Ascending aorta (tissue), 2 donors: ENCODE data around the gene TRAPPC2. TPM values are rescaled to one million over a fixed set of nuclear protein-coding genes. Genes with fewer than 3 reads are reported as not detected.

Source experiments
- DNase-seq, 2 donors: peaks; one replicate each; pipeline ENCODE4 v3.0.0-alpha.2; 2019; ENCODE audit warnings: low spot score in 2 of 2
- H3K27ac ChIP-seq, 2 donors: fragments of 200-600 bp; sonication (generic); one replicate each; pipeline ENCODE4 v1.5.1; 2016 to 2017; ENCODE audit warnings: mild to moderate bottlenecking in 1 of 2
- H3K27me3 ChIP-seq: fragments of 200-600 bp; sonication (generic); one replicate; pipeline ENCODE4 v1.5.1; 2017
- H3K36me3 ChIP-seq, 2 donors: fragments of 200-600 bp; sonication (generic); one replicate each; pipeline ENCODE4 v1.5.1; 2016
- H3K4me1 ChIP-seq, 2 donors: fragments of 200-600 bp; sonication (generic); one replicate each; pipeline ENCODE4 v1.5.1; 2016 to 2017; ENCODE audit warnings: mild to moderate bottlenecking in 1 of 2
- H3K4me3 ChIP-seq, 2 donors: fragments of 200-600 bp; sonication (generic); one replicate each; pipeline ENCODE4 v1.5.1; 2016 to 2017; ENCODE audit warnings: mild to moderate bottlenecking in 1 of 2
- H3K9me3 ChIP-seq, 2 donors: fragments of 200-600 bp; sonication (generic); one replicate each; pipeline ENCODE4 v1.5.1; 2016
- intact Hi-C: fragments of 100-400 bp; cut with DNase I; formaldehyde crosslinking; loops from one replicate; pipeline ENCODE4 v1.15.1; 2023
- total RNA-seq: library from RNA; depleted of rRNA; stranded (reverse); fragments of >200 nt; gene quantifications from one replicate; pipeline ENCODE4 v1.1.0, GENCODE V29; 2016
- TF ChIP-seq, protein P1 (sequence below), 3 experiments: fragments of 200-600 bp in 2 of 3; fragments of 450-650 bp in 1 of 3; sonication (generic) in 2 of 3; IDR thresholded peaks; one replicate each; pipeline ENCODE4 v1.5.1; 2016 to 2019; ENCODE audit warnings: antibody characterized with exemption in 3 of 3, mild to moderate bottlenecking in 1 of 3, moderate library complexity in 1 of 3

The TRAPPC2 gene
- total RNA-seq, 1 donor from 2014 or later, result 8.0 TPM

DNA sequence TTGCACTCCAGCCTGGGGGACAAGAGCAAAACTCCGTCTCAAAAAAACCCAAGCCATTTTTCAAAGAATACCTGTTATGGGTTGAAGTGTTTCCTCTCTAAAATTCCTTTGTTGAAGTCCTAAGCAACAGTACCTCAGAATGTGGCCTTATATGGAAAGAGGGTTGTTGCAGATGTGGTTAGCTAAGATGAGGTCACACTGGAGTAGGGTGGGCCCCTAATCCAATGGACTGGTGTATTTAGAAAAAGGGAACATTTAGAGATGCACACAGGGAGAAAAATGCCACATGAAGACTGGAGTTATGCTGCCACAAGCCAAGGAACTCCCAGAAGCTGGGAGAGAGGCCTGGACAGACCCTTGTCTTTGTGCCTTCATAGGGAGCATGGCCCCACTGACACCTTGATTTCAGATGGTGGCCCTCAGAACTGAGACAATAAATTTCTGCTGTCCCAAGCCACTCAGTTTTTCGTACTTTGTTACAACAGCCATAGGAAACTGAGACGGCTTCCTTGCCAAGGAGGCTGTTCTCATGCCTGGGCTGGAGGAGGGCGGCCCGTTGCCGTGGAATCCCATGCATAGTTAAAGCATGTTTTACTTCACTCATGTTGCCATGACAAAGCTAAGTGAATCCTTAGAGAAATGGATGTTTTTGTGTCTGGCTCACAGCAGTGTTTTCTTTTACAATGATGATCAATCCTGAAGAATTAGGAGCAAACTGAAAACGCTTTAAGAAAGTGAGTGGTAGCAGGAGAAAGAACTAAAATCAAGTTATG lies 16.5 kb downstream of the TRAPPC2 start:
- no peak for DNase-seq
- no peak overlapping the region for H3K4me3 ChIP-seq

DNA sequence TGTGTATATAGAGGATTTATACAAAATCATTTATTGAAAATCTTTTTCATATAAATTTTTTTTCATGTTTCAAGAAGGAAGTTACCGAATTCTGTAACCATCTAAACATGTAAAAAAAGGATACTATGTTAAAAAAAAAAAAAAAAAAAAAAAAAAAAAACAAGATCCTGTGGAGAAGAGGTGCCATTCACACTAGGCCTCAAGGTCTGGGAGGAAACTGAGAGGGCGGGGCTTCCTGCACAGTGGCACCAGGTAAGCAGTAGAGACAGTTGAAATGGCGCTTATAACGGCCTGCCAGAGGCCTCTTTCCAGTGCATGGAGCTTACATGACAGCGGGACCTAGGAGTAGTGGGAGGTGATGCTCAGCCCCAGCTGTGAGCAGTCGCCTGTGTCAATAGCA lies 17.5 kb downstream of the TRAPPC2 start:
- H3K27ac ChIP-seq, result peak overlapping the region in 1 of 2 donors; percentile 45
- H3K36me3 ChIP-seq, result peaks cover 0 to 48% of the 10 kb centered on the region in 2 donors
- H3K27me3 ChIP-seq, result no peaks in the 10 kb centered on the region
- H3K9me3 ChIP-seq, result no peaks in the 10 kb centered on the region
- intact Hi-C loops, result no loop called here
- TF ChIP-seq, protein P1, sequence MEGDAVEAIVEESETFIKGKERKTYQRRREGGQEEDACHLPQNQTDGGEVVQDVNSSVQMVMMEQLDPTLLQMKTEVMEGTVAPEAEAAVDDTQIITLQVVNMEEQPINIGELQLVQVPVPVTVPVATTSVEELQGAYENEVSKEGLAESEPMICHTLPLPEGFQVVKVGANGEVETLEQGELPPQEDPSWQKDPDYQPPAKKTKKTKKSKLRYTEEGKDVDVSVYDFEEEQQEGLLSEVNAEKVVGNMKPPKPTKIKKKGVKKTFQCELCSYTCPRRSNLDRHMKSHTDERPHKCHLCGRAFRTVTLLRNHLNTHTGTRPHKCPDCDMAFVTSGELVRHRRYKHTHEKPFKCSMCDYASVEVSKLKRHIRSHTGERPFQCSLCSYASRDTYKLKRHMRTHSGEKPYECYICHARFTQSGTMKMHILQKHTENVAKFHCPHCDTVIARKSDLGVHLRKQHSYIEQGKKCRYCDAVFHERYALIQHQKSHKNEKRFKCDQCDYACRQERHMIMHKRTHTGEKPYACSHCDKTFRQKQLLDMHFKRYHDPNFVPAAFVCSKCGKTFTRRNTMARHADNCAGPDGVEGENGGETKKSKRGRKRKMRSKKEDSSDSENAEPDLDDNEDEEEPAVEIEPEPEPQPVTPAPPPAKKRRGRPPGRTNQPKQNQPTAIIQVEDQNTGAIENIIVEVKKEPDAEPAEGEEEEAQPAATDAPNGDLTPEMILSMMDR (IDR thresholded peaks at IDR 0.05), result no peak
- H3K4me1 ChIP-seq, result no peaks in the 10 kb centered on the region
- DNase-seq, result no peak
- no peak overlapping the region for H3K4me3 ChIP-seq

More for the DNA sequence above, 16.5 kb downstream of the TRAPPC2 start:
- no peaks in the 10 kb centered on the region for H3K4me1 ChIP-seq
- peaks cover 0 to 39% of the 10 kb centered on the region in 2 donors for H3K36me3 ChIP-seq
- TF ChIP-seq, protein P1 (IDR thresholded peaks at IDR 0.05), result no peak
- no peaks in the 10 kb centered on the region for H3K9me3 ChIP-seq
- no peaks in the 10 kb centered on the region for H3K27me3 ChIP-seq
- H3K27ac ChIP-seq, result peak overlapping the region; percentile 45 to 46
- intact Hi-C loops, result no loop called here

DNA sequence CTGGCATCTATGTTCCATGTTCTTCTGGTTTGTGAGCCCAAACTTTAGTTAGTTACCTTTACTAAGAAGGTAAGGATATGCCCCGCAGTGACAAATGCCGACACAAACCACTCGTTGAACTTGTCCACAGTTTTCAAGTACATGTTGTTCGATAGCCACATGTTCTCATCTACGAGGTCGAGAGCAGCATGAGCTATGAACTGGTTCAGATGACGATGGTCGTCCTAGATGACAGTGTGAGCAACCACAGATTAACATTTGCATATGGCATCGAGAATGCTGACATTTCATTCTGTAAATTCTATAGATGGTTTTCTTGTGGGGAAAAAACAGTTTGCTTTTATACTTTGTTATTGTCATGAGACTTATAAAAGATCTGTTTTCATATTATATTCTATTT lies 18.0 kb downstream of the TRAPPC2 start:
- intact Hi-C loops, result no loop called here
- H3K4me3 ChIP-seq, result no peak overlapping the region
- H3K9me3 ChIP-seq, result no peaks in the 10 kb centered on the region
- no peak for DNase-seq
- TF ChIP-seq, protein P1 (IDR thresholded peaks at IDR 0.05), result no peak
- H3K4me1 ChIP-seq, result no peaks in the 10 kb centered on the region
- H3K27me3 ChIP-seq, result no peaks in the 10 kb centered on the region
- H3K27ac ChIP-seq, result no peak overlapping the region
- H3K36me3 ChIP-seq, result peaks cover 0 to 52% of the 10 kb centered on the region in 2 donors

GRCh38 chrX:13711141-13711540 lies 23.3 kb downstream of the TRAPPC2 start:
- Histone ChIP-seq H3K9me3 (no peaks in the 10 kb centered on the region), H3K27ac (no peak overlapping the region), H3K36me3 (peaks cover 0 to 69% of the 10 kb centered on the region in 2 donors), H3K4me3 (no peak overlapping the region), H3K4me1 (no peaks in the 10 kb centered on the region), H3K27me3 (no peaks in the 10 kb centered on the region)
- no peak for DNase-seq
- intact Hi-C loops, result no loop called here
- TF ChIP-seq, protein P1 (IDR thresholded peaks at IDR 0.05), result no peak

GRCh38 chrX:13703589-13703988 lies 30.8 kb downstream of the TRAPPC2 start:
- no peaks in the 10 kb centered on the region for H3K27me3 ChIP-seq
- no peak for DNase-seq
- H3K36me3 ChIP-seq, result peaks cover 0 to 11% of the 10 kb centered on the region in 2 donors
- peaks cover 0 to 12% of the 10 kb centered on the region in 2 donors for H3K4me1 ChIP-seq
- H3K4me3 ChIP-seq, result no peak overlapping the region
- intact Hi-C loops, result no loop called here
- no peaks in the 10 kb centered on the region for H3K9me3 ChIP-seq
- H3K27ac ChIP-seq, result peak overlapping the region in 1 of 2 donors; percentile 29
- TF ChIP-seq, protein P1 (IDR thresholded peaks at IDR 0.05), result no peak
